Measurements from ENCODE around the gene EZR. TPM values are rescaled to one million over a fixed set of nuclear protein-coding genes. Genes with fewer than 3 reads are reported as not detected.

The EZR gene
- total RNA-seq, 1 experiment from 2014 or later = 375 TPM

DNA sequence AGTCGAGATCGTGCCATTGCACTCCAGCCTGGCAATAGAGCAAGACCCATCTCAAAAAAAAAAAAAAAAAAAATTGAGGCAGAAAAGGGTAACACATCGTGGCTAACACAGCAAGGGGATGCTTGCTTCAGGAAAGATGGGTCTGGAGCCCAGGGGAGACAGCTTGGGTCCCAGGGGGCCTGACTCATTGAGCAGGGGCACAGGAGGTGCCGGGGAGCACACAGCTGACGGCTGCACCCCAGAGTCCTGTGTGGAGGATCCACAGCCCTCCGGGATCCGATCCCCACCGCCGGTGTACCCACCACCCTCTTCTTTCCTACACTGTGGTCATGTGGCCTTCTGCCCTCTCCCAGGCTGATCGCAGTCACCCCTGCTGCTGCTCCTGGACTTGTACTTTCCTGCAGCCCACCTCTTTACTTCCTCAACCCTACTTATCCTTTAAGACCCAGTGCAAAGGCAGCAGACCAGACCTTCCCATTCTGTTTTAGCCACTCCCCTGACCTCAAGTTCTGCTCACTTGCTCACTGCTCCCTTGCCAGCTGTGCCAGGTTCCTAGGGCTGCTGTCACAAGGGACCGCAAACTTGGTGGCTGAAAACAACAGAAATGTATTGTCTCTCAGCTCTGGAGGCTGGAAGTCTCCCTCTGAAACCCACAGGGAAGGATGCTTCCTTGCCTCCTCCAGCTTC is 17.6 kb upstream of the EZR start:
- Histone ChIP-seq H4K8ac (replicated peaks; ENCODE audit: insufficient read length, low read depth, low read length) (no peak overlapping the region), H3K9me3 (ENCODE audit: control insufficient read depth, low read depth, low read length) (no peaks in the 10 kb centered on the region), H2AFZ (ENCODE audit: low read length) (no peak overlapping the region), H2AK5ac (ENCODE audit: insufficient read length, low read length) (no peak overlapping the region), H3K56ac (ENCODE audit: insufficient read length, low read depth, low read length) (no peak overlapping the region), H4K20me1 (ENCODE audit: control insufficient read depth, insufficient read depth, insufficient read length) (no peaks in the 10 kb centered on the region), H3K4me1 (ENCODE audit: insufficient read depth, low read length) (no peaks in the 10 kb centered on the region; the same call in 1 of the 2 replicates), H3K18ac (ENCODE audit: insufficient read length, low read depth, low read length) (no peak overlapping the region), H3K23ac (ENCODE audit: insufficient read length, low read depth, low read length) (no peak overlapping the region), H2BK5ac (ENCODE audit: insufficient read length, low read length) (no peak overlapping the region), H2BK15ac (ENCODE audit: low read depth, low read length) (no peak overlapping the region), H3K27me3 (ENCODE audit: insufficient read depth, low read length) (no peaks in the 10 kb centered on the region), H3K4me2 (ENCODE audit: insufficient read depth, insufficient read length, low read length) (no peak overlapping the region), H2BK20ac (ENCODE audit: low read depth, low read length, poor library complexity, severe bottlenecking) (no peak overlapping the region), H3K79me2 (ENCODE audit: insufficient read depth, low read length) (no peaks in the 10 kb centered on the region), H3K27ac (ENCODE audit: insufficient read length, low read depth, low read length) (no peak overlapping the region), H2BK12ac (ENCODE audit: insufficient read length, low read depth, low read length) (no peak overlapping the region), H4K5ac (ENCODE audit: insufficient read length, low read depth, low read length) (no peak overlapping the region), H4K91ac (ENCODE audit: insufficient read length, low read depth, low read length) (no peak overlapping the region), H3T11ph (ENCODE audit: low read length) (no peak overlapping the region), H3K79me1 (ENCODE audit: insufficient read depth, low read depth, low read length, poor library complexity, severe bottlenecking) (no peaks in the 10 kb centered on the region), H3K23me2 (ENCODE audit: insufficient read length, low read depth, low read length, poor library complexity, severe bottlenecking) (no peaks in the 10 kb centered on the region), H3K9ac (ENCODE audit: extremely low read depth, insufficient read length, low read length) (no peak overlapping the region), H3K4ac (ENCODE audit: low read depth, low read length) (no peak overlapping the region), H2BK120ac (ENCODE audit: low read depth, low read length, poor library complexity, severe bottlenecking) (no peak overlapping the region), H3K14ac (ENCODE audit: insufficient read depth, low read length) (no peak overlapping the region; the same call in 1 of the 2 replicates)
- no peak for DNase-seq
- Mint-ChIP-seq H3K4me3 (no peak overlapping the region), H3K27me3 (ENCODE audit: low read depth) (peaks cover 3% of the 10 kb centered on the region), H3K4me1 (peaks cover 26 to 27% of the 10 kb centered on the region in 2 experiments), H3K27ac (peak overlapping the region in 1 of 3 experiments; percentile 84; a peak in 1 of 7 replicates), H3K36me3 (ENCODE audit: insufficient read depth in 1 of 3, low read depth in 3 of 3) (peaks cover 2 to 5% (median 3%) of the 10 kb centered on the region in 3 experiments; a peak in 4 of 7 replicates), H3K9me3 (peaks cover 5 to 8% of the 10 kb centered on the region in 2 experiments; a peak in 4 of 5 replicates)
- TF ChIP-seq CTCF (conservative IDR thresholded peaks at IDR 0.05) = no peak
- no CpG with 5 or more reads among the region's 11 CpGs for WGBS (ENCODE audit: extremely low coverage, insufficient read length, low lambda C conversion rate)
